Inflammatory macrophage treated with lipopolysaccharide for 4 hours (primary cell): ENCODE results near the gene LASP1NB.
A peak's percentile ranks its signal among the peaks of the same experiment; 100 is the strongest.

ENCODE experiments used
- DNase-seq: peaks from one replicate; pipeline ENCODE4 v3.0.0-alpha.2; 2020

The LASP1NB gene

DNA sequence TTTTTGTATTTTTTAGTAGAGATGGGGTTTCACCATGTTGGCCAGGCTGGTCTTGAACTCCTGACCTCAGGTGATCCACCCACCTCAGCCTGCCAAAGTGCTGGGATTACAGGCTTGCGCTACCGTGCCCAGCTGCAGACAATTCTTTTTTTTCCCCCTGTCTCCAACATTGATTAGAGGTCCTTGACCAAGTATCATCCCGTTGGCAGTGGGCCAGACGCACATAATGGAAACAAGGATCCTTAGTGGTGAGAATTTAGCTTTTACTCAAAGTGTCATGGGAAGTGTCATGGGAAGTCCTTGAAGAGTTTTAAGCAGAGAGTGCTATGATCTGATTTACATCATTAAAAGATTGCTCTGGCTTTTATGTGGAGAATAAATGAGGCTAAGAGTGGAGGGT lies 43.9 kb downstream of the LASP1NB start:
- DNase-seq, result no peak

- no peak for DNase-seq
These were observed 44.7 kb downstream of the LASP1NB start for GRCh38 chr17:38970128-38970527.

GRCh38 chr17:38970804-38971203 lies 45.4 kb downstream of the LASP1NB start:
- no peak for DNase-seq

DNA sequence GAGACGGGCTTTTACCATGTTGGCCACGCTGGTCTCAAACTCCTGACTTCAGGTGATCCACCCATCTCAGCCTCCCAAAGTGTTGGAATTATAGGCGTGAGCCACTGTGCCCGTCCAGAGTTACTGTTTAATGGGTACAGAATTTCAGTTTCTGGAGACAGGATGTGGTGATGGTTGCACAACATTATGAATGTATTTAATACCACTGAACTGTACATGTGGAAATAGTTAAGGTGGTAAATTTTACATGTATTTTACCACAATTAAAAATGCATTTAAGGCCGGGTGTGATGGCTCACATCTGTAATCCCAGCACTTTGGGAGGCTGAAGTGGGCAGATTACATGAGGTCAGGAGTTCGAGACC lies 50.8 kb downstream of the LASP1NB start:
- peak; percentile 64 for DNase-seq

- DNase-seq, result no peak
These were observed 52.8 kb downstream of the LASP1NB start for GRCh38 chr17:38978180-38978579.
